ENCODE results near the gene RXRA. TPM values are rescaled to one million over a fixed set of nuclear protein-coding genes. Genes with fewer than 3 reads are reported as not detected.

Gene RXRA
- total RNA-seq, 2 donors from 2014 or later = 45.4 to 58.1 TPM

- DNase-seq (ENCODE audit: low spot score) (peak; percentile 89), ATAC-seq (ENCODE audit: insufficient number of reproducible peaks, low FRiP score, low read depth) (peak; percentile 77)
- peaks cover 19 to 41% of the 10 kb centered on the region in 2 donors for H3K4me1 ChIP-seq (ENCODE audit: control insufficient read depth in 1 of 2, low read depth in 2 of 2)
- no peaks in the 10 kb centered on the region for H3K27me3 ChIP-seq (replicated peaks; ENCODE audit: insufficient read depth)
- TF ChIP-seq, protein P1, sequence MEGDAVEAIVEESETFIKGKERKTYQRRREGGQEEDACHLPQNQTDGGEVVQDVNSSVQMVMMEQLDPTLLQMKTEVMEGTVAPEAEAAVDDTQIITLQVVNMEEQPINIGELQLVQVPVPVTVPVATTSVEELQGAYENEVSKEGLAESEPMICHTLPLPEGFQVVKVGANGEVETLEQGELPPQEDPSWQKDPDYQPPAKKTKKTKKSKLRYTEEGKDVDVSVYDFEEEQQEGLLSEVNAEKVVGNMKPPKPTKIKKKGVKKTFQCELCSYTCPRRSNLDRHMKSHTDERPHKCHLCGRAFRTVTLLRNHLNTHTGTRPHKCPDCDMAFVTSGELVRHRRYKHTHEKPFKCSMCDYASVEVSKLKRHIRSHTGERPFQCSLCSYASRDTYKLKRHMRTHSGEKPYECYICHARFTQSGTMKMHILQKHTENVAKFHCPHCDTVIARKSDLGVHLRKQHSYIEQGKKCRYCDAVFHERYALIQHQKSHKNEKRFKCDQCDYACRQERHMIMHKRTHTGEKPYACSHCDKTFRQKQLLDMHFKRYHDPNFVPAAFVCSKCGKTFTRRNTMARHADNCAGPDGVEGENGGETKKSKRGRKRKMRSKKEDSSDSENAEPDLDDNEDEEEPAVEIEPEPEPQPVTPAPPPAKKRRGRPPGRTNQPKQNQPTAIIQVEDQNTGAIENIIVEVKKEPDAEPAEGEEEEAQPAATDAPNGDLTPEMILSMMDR (IDR thresholded peaks at IDR 0.05) = no peak
- H3K27ac ChIP-seq = peak overlapping the region; percentile 56 to 85
- H3K36me3 ChIP-seq = peaks cover 23% of the 10 kb centered on the region
- H3K4me3 ChIP-seq = peak overlapping the region; percentile 57
- no peaks in the 10 kb centered on the region for H3K9me3 ChIP-seq
These were observed 108.7 kb downstream of the RXRA start for GRCh38 chr9:134434894-134435506.

GRCh38 chr9:134435550-134436378 lies 109.5 kb downstream of the RXRA start:
- no peak for ATAC-seq (ENCODE audit: insufficient number of reproducible peaks, low FRiP score, low read depth)
- peaks cover 19 to 41% of the 10 kb centered on the region in 2 donors for H3K4me1 ChIP-seq (ENCODE audit: control insufficient read depth in 1 of 2, low read depth in 2 of 2)
- H3K4me3 ChIP-seq = peak overlapping the region; percentile 57
- peak overlapping the region in 1 of 2 donors; percentile 85 for H3K27ac ChIP-seq
- H3K36me3 ChIP-seq = peaks cover 15% of the 10 kb centered on the region
- H3K9me3 ChIP-seq = no peaks in the 10 kb centered on the region
- TF ChIP-seq, protein P1 (IDR thresholded peaks at IDR 0.05) = no peak
- DNase-seq (ENCODE audit: low spot score) = no peak
- no peaks in the 10 kb centered on the region for H3K27me3 ChIP-seq (replicated peaks; ENCODE audit: insufficient read depth)

- ATAC-seq (ENCODE audit: insufficient number of reproducible peaks, low FRiP score, low read depth) = no peak
- Histone ChIP-seq H3K4me1 (ENCODE audit: control insufficient read depth in 1 of 2, low read depth in 2 of 2) (peaks cover 19 to 41% of the 10 kb centered on the region in 2 donors), H3K36me3 (peaks cover 13% of the 10 kb centered on the region), H3K4me3 (no peak overlapping the region), H3K27ac (no peak overlapping the region), H3K9me3 (no peaks in the 10 kb centered on the region), H3K27me3 (replicated peaks; ENCODE audit: insufficient read depth) (no peaks in the 10 kb centered on the region)
- no peak for DNase-seq (ENCODE audit: low spot score)
- TF ChIP-seq, protein P1 (IDR thresholded peaks at IDR 0.05) = no peak
These were observed 110.1 kb downstream of the RXRA start for GRCh38 chr9:134436379-134436762.

DNA sequence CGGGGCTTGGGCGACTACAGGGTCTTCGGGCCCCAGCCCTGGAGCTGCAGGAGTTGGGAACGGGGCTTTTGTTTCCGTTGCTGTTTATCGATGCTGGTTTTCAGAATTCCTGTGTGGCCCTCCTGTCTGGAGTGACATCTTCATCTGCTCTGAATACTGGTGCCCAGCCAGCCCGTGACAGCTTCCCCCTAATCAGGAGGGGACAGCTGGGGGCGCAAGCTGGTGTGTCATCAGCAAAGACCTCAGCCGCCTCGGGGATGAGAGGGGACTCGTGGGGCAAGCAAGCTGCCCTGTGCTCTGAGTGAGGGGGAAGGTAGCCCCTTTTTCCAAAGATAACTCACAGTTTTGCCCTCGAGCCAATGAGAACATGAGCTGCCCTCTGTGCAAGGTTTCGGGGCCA lies 110.7 kb downstream of the RXRA start:
- Histone ChIP-seq H3K9me3 (no peaks in the 10 kb centered on the region), H3K4me3 (no peak overlapping the region), H3K36me3 (peaks cover 13% of the 10 kb centered on the region), H3K4me1 (ENCODE audit: control insufficient read depth in 1 of 2, low read depth in 2 of 2) (peaks cover 19 to 41% of the 10 kb centered on the region in 2 donors), H3K27ac (no peak overlapping the region), H3K27me3 (replicated peaks; ENCODE audit: insufficient read depth) (no peaks in the 10 kb centered on the region)
- ATAC-seq (ENCODE audit: insufficient number of reproducible peaks, low FRiP score, low read depth) (no peak), DNase-seq (ENCODE audit: low spot score) (no peak)
- TF ChIP-seq, protein P1 (IDR thresholded peaks at IDR 0.05) = no peak

- DNase-seq (ENCODE audit: low spot score) (no peak), ATAC-seq (ENCODE audit: insufficient number of reproducible peaks, low FRiP score, low read depth) (no peak)
- TF ChIP-seq, protein P1 (IDR thresholded peaks at IDR 0.05) = no peak
- Histone ChIP-seq H3K36me3 (peaks cover 13% of the 10 kb centered on the region), H3K9me3 (no peaks in the 10 kb centered on the region), H3K27ac (no peak overlapping the region), H3K27me3 (replicated peaks; ENCODE audit: insufficient read depth) (no peaks in the 10 kb centered on the region), H3K4me1 (ENCODE audit: control insufficient read depth in 1 of 2, low read depth in 2 of 2) (peaks cover 19 to 40% of the 10 kb centered on the region in 2 donors), H3K4me3 (no peak overlapping the region)
These were observed 111.3 kb downstream of the RXRA start for GRCh38 chr9:134437403-134438194.

Data from thoracic aorta (tissue), 2 donors.